ENCODE measurements around the gene TAF4. TPM values are rescaled to one million over a fixed set of nuclear protein-coding genes. Genes with fewer than 3 reads are reported as not detected.
"Not testable (repeated sequence)": the region's sequence is repeated elsewhere in the genome, so short reads cannot be mapped to it uniquely, and the experiment has no call there.

TAF4 gene
- total RNA-seq, 4 donors from 2014 or later: 13.9 to 22.0 (median 18.6) TPM

DNA sequence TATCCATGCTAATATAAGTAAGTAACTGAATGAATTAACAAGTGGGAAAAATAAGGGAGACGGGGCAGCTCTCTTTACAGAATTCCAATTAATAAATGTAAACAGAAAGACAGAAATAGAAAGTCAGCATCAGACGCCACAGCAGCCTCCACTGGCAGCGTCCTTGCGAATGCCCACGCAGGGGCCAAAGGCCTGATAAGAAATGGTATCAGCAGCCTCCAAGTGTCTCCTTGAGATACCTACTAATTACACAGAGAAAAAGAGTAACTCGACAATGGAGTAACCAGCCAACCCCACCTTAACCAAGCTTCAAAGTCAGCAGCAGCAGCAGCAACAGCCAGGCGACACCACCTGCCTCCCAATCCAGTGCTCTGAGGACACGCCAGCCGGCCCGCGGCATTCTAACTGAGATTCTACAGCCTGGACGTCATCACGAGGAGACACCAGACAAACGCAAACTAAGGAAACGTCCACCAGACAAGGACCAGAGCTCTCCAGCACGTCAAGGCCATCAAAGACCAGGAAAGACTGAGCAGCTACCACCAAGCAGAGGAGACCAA is 78.8 kb downstream of the TAF4 start:
- Histone ChIP-seq H3K27me3 (no peaks in the 10 kb centered on the region), H3K27ac (no peak overlapping the region), H3K9me3 (no peaks in the 10 kb centered on the region), H3K4me1 (no peaks in the 10 kb centered on the region), H3K4me3 (replicated peaks in 1 of 3) (no peak overlapping the region), H3K36me3 (peaks cover 7 to 17% of the 10 kb centered on the region in 2 donors)
- no peak for DNase-seq
- TF ChIP-seq, protein P1, sequence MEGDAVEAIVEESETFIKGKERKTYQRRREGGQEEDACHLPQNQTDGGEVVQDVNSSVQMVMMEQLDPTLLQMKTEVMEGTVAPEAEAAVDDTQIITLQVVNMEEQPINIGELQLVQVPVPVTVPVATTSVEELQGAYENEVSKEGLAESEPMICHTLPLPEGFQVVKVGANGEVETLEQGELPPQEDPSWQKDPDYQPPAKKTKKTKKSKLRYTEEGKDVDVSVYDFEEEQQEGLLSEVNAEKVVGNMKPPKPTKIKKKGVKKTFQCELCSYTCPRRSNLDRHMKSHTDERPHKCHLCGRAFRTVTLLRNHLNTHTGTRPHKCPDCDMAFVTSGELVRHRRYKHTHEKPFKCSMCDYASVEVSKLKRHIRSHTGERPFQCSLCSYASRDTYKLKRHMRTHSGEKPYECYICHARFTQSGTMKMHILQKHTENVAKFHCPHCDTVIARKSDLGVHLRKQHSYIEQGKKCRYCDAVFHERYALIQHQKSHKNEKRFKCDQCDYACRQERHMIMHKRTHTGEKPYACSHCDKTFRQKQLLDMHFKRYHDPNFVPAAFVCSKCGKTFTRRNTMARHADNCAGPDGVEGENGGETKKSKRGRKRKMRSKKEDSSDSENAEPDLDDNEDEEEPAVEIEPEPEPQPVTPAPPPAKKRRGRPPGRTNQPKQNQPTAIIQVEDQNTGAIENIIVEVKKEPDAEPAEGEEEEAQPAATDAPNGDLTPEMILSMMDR (IDR thresholded peaks at IDR 0.05): no peak
- no peak for TF ChIP-seq POLR2A (IDR thresholded peaks at IDR 0.05)
- intact Hi-C loops (cut with DNase I): no loop called here
- 93 to 94% methylated on average over 14 to 16 of the region's 16 CpGs for WGBS, 2 donors

GRCh38 chr20:61985096-61985495 is 80.6 kb downstream of the TAF4 start:
- WGBS, 2 donors: 92 to 96% methylated on average over 6 of the region's 6 CpGs
- peaks cover 4 to 5% of the 10 kb centered on the region in 2 donors for H3K36me3 ChIP-seq
- H3K27ac ChIP-seq: no peak overlapping the region
- H3K27me3 ChIP-seq: no peaks in the 10 kb centered on the region
- TF ChIP-seq POLR2A (IDR thresholded peaks at IDR 0.05): no peak
- TF ChIP-seq, protein P1 (IDR thresholded peaks at IDR 0.05): no peak
- no peaks in the 10 kb centered on the region for H3K4me1 ChIP-seq
- no peaks in the 10 kb centered on the region for H3K9me3 ChIP-seq
- H3K4me3 ChIP-seq (replicated peaks in 1 of 3): no peak overlapping the region
- intact Hi-C loops (cut with DNase I): no loop called here
- no peak for DNase-seq

DNA sequence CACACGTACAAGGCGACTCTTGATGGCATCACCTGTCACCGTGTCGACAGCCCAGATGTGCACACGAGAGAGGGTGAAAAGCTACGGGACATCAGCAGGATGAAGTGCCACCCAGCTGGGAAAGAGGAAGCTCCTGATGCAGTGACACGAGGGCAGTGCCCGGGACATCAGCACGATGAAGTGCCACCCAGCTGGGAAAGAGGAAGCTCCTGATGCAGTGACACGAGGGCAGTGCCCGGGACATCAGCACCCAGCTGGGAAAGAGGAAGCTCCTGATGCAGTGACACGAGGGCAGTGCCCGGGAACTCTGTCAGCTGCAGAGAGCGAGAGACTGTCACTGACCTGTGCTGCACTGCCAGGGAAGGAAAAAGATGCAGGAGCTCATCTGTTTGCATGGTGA is 81.2 kb downstream of the TAF4 start:
- WGBS, 2 donors: 88 to 90% methylated on average over 12 to 13 of the region's 14 CpGs
- H3K36me3 ChIP-seq; H3K4me1 ChIP-seq; DNase-seq; H3K27ac ChIP-seq; H3K9me3 ChIP-seq; H3K4me3 ChIP-seq (replicated peaks in 1 of 3); H3K27me3 ChIP-seq; intact Hi-C loops (cut with DNase I): not testable (repeated sequence)

- no peak overlapping the region for H3K27ac ChIP-seq
- H3K4me1 ChIP-seq: no peaks in the 10 kb centered on the region
- intact Hi-C loops (cut with DNase I): no loop called here
- no peak for TF ChIP-seq POLR2A (IDR thresholded peaks at IDR 0.05)
- TF ChIP-seq, protein P1 (IDR thresholded peaks at IDR 0.05): no peak
- peaks cover 4 to 8% of the 10 kb centered on the region in 2 donors for H3K36me3 ChIP-seq
- no peak overlapping the region for H3K4me3 ChIP-seq (replicated peaks in 1 of 3)
- whole genome bisulfite sequencing, 2 donors: 83 to 85% methylated on average over 17 of the region's 17 CpGs
- DNase-seq: no peak
- H3K27me3 ChIP-seq: no peaks in the 10 kb centered on the region
- H3K9me3 ChIP-seq: no peaks in the 10 kb centered on the region
Measured at GRCh38 chr20:61983965-61984364, 81.7 kb downstream of the TAF4 start.

- Histone ChIP-seq H3K27ac (no peak overlapping the region), H3K4me3 (replicated peaks in 1 of 3) (no peak overlapping the region), H3K4me1 (no peaks in the 10 kb centered on the region), H3K27me3 (no peaks in the 10 kb centered on the region), H3K9me3 (no peaks in the 10 kb centered on the region), H3K36me3 (peaks cover 4 to 8% of the 10 kb centered on the region in 2 donors)
- 93 to 95% methylated on average over 11 of the region's 11 CpGs for WGBS, 2 donors
- DNase-seq: no peak
- intact Hi-C loops (cut with DNase I): no loop called here
- no peak for TF ChIP-seq POLR2A (IDR thresholded peaks at IDR 0.05)
- TF ChIP-seq, protein P1 (IDR thresholded peaks at IDR 0.05): no peak
Measured at GRCh38 chr20:61982951-61983315, 82.7 kb downstream of the TAF4 start.

Measured in thyroid gland (tissue), 4 donors.